HG03354 (cell line): ENCODE data around the gene TBL3.

Experiments used
- ATAC-seq: cut with Tn5 transposase; IDR thresholded peaks from one replicate; pipeline ENCODE4 v1.9.1; 2021; ENCODE audit warnings: mild to moderate bottlenecking; ENCODE audit not compliant: unreplicated experiment, poor library complexity, severe bottlenecking

The TBL3 gene

GRCh38 chr16:2027024-2028010, 55.5 kb downstream of the TBL3 start:
- ATAC-seq: no peak

- ATAC-seq: no peak
Measured at GRCh38 chr16:2028146-2028545, 56.3 kb downstream of the TBL3 start.

- ATAC-seq: no peak
Measured at GRCh38 chr16:2028620-2029220, 56.9 kb downstream of the TBL3 start.

DNA sequence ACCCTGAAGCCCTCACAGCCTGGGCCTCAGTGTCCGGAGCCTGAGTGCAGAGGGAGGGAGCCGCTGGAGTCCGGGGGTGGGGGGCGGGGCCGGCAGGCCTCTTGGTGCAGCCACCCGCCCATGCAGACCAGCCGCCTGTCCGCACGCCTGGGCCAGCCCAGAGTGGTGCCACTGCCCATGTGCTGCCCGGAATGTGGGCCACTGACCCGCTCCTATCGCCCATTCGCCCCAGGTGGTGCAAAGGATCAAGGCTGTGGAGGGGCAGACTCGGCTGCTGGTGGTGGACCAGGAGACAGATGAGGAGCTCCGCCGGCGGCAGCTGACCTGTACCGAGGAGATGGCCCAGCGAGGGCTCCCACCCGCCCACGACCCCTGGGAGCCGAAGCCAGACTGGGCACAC, 57.5 kb downstream of the TBL3 start:
- no peak for ATAC-seq

DNA sequence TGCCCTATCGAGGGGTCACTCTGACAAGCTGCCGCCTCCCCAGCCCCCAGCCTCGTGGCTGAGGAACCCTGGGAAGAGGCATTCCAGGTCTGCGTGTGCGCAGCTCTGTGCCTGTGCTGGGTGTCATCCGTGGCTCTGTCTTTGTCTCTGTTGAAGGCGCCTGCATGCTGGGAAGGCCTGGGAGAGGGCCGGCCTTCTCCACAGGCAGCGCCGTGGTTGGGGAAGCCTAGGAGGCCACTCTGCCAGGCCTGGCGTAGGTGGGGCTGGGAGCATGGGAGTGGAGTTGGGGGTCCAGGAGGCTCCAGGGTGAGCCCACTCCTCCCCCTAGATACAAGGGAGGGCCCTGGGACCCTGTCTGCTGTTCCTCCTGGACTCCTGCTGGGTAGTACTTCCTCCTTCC, 58.2 kb downstream of the TBL3 start:
- no peak for ATAC-seq

DNA sequence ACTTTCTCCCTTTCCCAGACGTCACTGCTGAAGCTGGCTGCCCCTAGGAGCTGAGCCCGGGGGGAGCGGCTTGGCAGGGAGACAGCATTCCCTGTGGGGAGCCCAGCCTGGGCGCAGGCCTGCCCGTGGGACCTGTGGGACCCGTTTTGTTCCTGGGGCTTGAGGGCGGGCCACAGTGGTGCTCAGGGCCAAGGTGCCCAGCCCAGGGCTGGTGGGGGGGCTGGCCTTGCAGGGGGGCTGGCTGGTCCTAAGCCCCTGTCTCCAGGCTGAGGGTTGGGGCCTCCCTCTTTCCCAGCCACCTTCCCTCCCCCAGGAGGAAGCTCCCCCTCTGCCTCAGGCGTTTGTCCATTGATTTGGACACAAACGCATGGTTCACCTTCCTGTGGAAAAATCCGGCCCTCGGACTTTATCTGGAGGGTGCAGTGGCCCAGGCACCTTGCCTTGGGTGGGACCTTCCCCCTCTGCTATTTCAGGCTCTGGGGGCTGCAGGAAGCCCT, 59.3 kb downstream of the TBL3 start:
- no peak for ATAC-seq
